Measurements from ENCODE around the gene CFAP54.

GRCh38 chr12:96866801-96867590 is 377.6 kb downstream of the CFAP54 start:
- TF ChIP-seq MAX (IDR thresholded peaks at IDR 0.05; ENCODE audit: low read depth, low read length) (no peak), CTCF (IDR thresholded peaks at IDR 0.05; ENCODE audit: low read depth, low read length) (no peak)
